B cell (primary cell): ENCODE results near the gene CKMT2. TPM values are rescaled to one million over a fixed set of nuclear protein-coding genes. Genes with fewer than 3 reads are reported as not detected.

Source experiments
- ATAC-seq: fragments of 200-7000 bp; cut with Tn5 transposase; one replicate; pipeline ENCODE4 v1.10.0; 2021; ENCODE audit warnings: low read depth, mild to moderate bottlenecking, moderate number of reproducible peaks, moderate library complexity
- CTCF ChIA-PET: fragments of 350-600 bp; sonication (Branson Sonifier 250); formaldehyde crosslinking; loops from one replicate; lab custom pipeline; 2021; ENCODE audit warnings: antibody characterized with exemption, inconsistent platforms; lab: Charles Lee
- POLR2A ChIA-PET: fragments of 350-600 bp; sonication (Branson Sonifier 250); formaldehyde crosslinking; loops from one replicate; lab custom pipeline; 2021; ENCODE audit warnings: antibody characterized with exemption; lab: Charles Lee
- DNase-seq: peaks from one replicate; pipeline ENCODE4 v3.0.0; 2013
- H2AFZ ChIP-seq: 2 replicates; pipeline ENCODE4 v1.6.1; 2012; ENCODE audit warnings: mild to moderate bottlenecking, low read depth, low read length; ENCODE audit not compliant: insufficient read depth, poor library complexity, severe bottlenecking
- H3K27ac ChIP-seq, 2 donors: 1 replicate in 1 of 2; 2 replicates in 1 of 2; pipeline ENCODE4 v1.5.1; 2012 to 2013; ENCODE audit warnings: low read length in 2 of 2, mild to moderate bottlenecking in 2 of 2, moderate library complexity in 1 of 2
- H3K27me3 ChIP-seq, 4 experiments: fragments of 200-600 bp in 1 of 4; sonication (generic) in 1 of 4; replicated peaks in 1 of 4; 1 replicate in 2 of 4; 2 replicates in 2 of 4; pipeline versions ENCODE4 v1.6.1 to v1.7.0; 2013 to 2016; ENCODE audit warnings: low read length in 3 of 4, mild to moderate bottlenecking in 2 of 4, mixed read lengths in 1 of 4, moderate library complexity in 1 of 4; ENCODE audit not compliant: insufficient read depth in 4 of 4, control insufficient read depth in 3 of 4; ENCODE audit errors: control extremely low read depth in 1 of 4
- H3K36me3 ChIP-seq, 2 experiments: replicated peaks in 1 of 2; 1 replicate in 1 of 2; 2 replicates in 1 of 2; pipeline versions ENCODE4 v1.6.1 to v1.7.1; 2013; ENCODE audit warnings: low read length in 1 of 2; ENCODE audit not compliant: insufficient read depth in 2 of 2, control insufficient read depth in 1 of 2; ENCODE audit errors: control extremely low read depth in 1 of 2, extremely low read depth in 1 of 2
- H3K4me1 ChIP-seq, 2 donors: fragments of 200-600 bp in 1 of 2; sonication (generic) in 1 of 2; 1 replicate in 1 of 2; 2 replicates in 1 of 2; pipeline versions ENCODE4 v1.5.1 to v1.6.1; 2013 to 2017; ENCODE audit warnings: low read length in 2 of 2; ENCODE audit not compliant: control insufficient read depth in 2 of 2, insufficient read depth in 2 of 2
- H3K4me2 ChIP-seq: replicated peaks from 2 replicates; pipeline ENCODE3; 2012; ENCODE audit warnings: mild to moderate bottlenecking, low read depth, low read length; ENCODE audit not compliant: poor library complexity, severe bottlenecking
- H3K4me3 ChIP-seq, 5 experiments: fragments of 200-600 bp in 1 of 5; sonication (generic) in 1 of 5; 1 replicate in 3 of 5; 2 replicates in 2 of 5; pipeline versions ENCODE4 v1.5.1 to v1.7.0; 2011 to 2016; ENCODE audit warnings: low read length in 4 of 5, mild to moderate bottlenecking in 4 of 5, low read depth in 2 of 5, control low read depth in 1 of 5, moderate library complexity in 1 of 5; ENCODE audit not compliant: insufficient read depth in 1 of 5; ENCODE audit errors: control extremely low read depth in 1 of 5, extremely low read depth in 1 of 5
- H3K79me2 ChIP-seq: fragments of 200-600 bp; sonication (generic); one replicate; pipeline ENCODE4 v1.6.0; 2016; ENCODE audit warnings: low read length; ENCODE audit not compliant: control insufficient read depth, insufficient read depth
- H3K9ac ChIP-seq: fragments of 200-600 bp; sonication (generic); 2 replicates; pipeline ENCODE4 v1.6.1; 2017; ENCODE audit warnings: mild to moderate bottlenecking, low read length, moderate library complexity
- H3K9me3 ChIP-seq, 3 donors: one replicate each; pipeline versions ENCODE4 v1.6.1 to v1.7.1; 2013; ENCODE audit warnings: low read length in 2 of 3; ENCODE audit not compliant: control insufficient read depth in 2 of 3, insufficient read depth in 1 of 3; ENCODE audit errors: control extremely low read depth in 1 of 3
- H4K20me1 ChIP-seq: 2 replicates; pipeline ENCODE4 v1.6.0; 2012; ENCODE audit warnings: mild to moderate bottlenecking, low read length; ENCODE audit not compliant: insufficient read depth, control insufficient read depth, poor library complexity, severe bottlenecking
- H3K27ac Mint-ChIP-seq: one replicate; pipeline ENCODE4 v1.8.0; 2021; ENCODE audit warnings: mixed read lengths
- H3K27me3 Mint-ChIP-seq: one replicate; pipeline ENCODE4 v1.8.0; 2021; ENCODE audit warnings: mixed read lengths
- H3K4me1 Mint-ChIP-seq: one replicate; pipeline ENCODE4 v1.8.0; 2021; ENCODE audit warnings: mixed read lengths
- H3K4me3 Mint-ChIP-seq: one replicate; pipeline ENCODE4 v1.8.0; 2021; ENCODE audit warnings: mixed read lengths
- H3K9me3 Mint-ChIP-seq: one replicate; pipeline ENCODE4 v1.8.0; 2022; ENCODE audit warnings: mixed read lengths; ENCODE audit not compliant: insufficient read depth
- EZH2 ChIP-seq: IDR thresholded peaks from 2 replicates; pipeline ENCODE4 v1.6.1; 2012; ENCODE audit warnings: borderline replicate concordance, low read depth, mild to moderate bottlenecking, moderate library complexity, low read length; ENCODE audit not compliant: insufficient read depth, poor library complexity, severe bottlenecking
- WGBS: methylation state at CpG from one replicate; pipeline ENCODE4 v1.1.5; 2013; ENCODE audit warnings: missing lambda C conversion rate; ENCODE audit not compliant: insufficient coverage; 5-methylcytosine and 5-hydroxymethylcytosine counted together
- intact Hi-C: fragments of 100-400 bp; cut with micrococcal nuclease; formaldehyde crosslinking; loops from one replicate; pipeline ENCODE4 v1.10.0; 2022
- polyA plus RNA-seq: library from polyadenylated mRNA; depleted of rRNA; stranded (reverse); fragments of >200 nt; gene quantifications from 2 replicates; pipeline ENCODE4 v1.2.3, GENCODE V29; 2012
- total RNA-seq, 2 donors: library from RNA; stranded (reverse); fragments of 120-200 nt in 1 of 2; gene quantifications; 1 replicate in 1 of 2; 2 replicates in 1 of 2; pipeline versions ENCODE4 v1.2.3 to v1.2.4, GENCODE V29; 2013 to 2022
- TF ChIP-seq, protein P1 (sequence below): fragments of 200-600 bp; IDR thresholded peaks from one replicate; pipeline ENCODE4 v1.8.0; 2022; ENCODE audit warnings: antibody characterized with exemption, mild to moderate bottlenecking

CKMT2 gene
- total and polyA plus RNA-seq, 2 donors (not counting 1 experiment from before 2014, with no cell fraction given), result not detected

DNA sequence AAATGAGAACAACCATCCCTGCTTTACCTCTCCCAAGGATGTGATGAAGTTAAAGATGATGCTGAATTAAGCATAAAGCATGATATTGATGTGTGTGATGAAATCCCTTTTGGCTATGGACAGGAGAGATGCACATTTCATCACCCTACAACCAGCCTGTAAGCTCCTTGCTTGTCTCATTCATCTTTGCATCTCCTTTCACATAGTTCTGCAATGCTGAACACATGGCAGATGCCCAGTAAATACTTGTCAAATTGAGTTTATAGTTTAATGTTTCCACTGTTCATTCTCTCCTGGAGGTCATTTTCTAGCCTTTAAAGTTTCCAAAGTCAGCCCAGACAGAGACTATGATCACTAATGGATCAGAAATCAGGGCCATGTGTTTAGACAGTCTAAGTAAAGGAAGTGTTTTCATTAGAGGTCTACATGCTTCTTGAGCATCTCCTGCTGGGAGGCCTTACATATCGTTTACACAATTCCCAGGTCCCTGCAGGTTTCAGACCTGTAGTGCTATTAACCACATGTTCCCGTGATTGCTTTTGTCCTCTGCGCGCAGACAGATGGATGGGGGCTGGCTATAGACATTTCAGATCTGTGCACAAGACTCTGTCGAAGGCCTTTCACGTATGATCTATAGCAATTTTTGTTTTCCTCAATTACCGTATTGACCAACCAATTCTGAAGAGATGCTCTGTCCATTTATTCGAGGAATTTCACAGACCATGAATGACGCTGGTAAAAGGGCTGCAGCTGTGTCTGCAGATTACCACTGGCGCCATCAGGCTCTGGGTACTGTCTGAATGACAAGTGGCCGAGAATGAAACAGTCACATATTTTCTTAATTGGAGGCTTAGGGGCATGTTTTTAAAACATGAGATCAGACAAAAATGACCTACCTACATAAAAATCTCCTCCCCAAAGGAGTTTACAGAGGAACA is 49.0 kb upstream of the CKMT2 start:
- Histone ChIP-seq H3K9ac (no peak overlapping the region), H3K4me3 (no peak overlapping the region), H3K27ac (no peak overlapping the region), H3K4me1 (peaks cover 11 to 18% of the 10 kb centered on the region in 2 donors), H3K9me3 (no peaks in the 10 kb centered on the region), H3K79me2 (no peaks in the 10 kb centered on the region), H3K36me3 (no peaks in the 10 kb centered on the region), H3K4me2 (no peak overlapping the region), H3K27me3 (no peaks in the 10 kb centered on the region), H2AFZ (no peak overlapping the region), H4K20me1 (no peaks in the 10 kb centered on the region)
- DNase-seq, result no peak
- H3K27me3 Mint-ChIP-seq, result peaks cover 2% of the 10 kb centered on the region
- POLR2A ChIA-PET, result no interaction called here
- H3K27ac Mint-ChIP-seq, result no peak overlapping the region
- WGBS, result 100% methylated on average over 9 of the region's 11 CpGs
- CTCF ChIA-PET, result interaction anchor here (1.5 kb wide), 1 partner anchor 9 kb away, joined by 4 read pairs; no protein-coding TSS in a partner anchor
- peaks cover 16% of the 10 kb centered on the region for H3K4me1 Mint-ChIP-seq
- H3K4me3 Mint-ChIP-seq, result no peak overlapping the region
- no peaks in the 10 kb centered on the region for H3K9me3 Mint-ChIP-seq
- intact Hi-C loops, result no loop called here
- no peak for TF ChIP-seq EZH2
- TF ChIP-seq, protein P1, sequence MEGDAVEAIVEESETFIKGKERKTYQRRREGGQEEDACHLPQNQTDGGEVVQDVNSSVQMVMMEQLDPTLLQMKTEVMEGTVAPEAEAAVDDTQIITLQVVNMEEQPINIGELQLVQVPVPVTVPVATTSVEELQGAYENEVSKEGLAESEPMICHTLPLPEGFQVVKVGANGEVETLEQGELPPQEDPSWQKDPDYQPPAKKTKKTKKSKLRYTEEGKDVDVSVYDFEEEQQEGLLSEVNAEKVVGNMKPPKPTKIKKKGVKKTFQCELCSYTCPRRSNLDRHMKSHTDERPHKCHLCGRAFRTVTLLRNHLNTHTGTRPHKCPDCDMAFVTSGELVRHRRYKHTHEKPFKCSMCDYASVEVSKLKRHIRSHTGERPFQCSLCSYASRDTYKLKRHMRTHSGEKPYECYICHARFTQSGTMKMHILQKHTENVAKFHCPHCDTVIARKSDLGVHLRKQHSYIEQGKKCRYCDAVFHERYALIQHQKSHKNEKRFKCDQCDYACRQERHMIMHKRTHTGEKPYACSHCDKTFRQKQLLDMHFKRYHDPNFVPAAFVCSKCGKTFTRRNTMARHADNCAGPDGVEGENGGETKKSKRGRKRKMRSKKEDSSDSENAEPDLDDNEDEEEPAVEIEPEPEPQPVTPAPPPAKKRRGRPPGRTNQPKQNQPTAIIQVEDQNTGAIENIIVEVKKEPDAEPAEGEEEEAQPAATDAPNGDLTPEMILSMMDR, result no peak
- no peak for ATAC-seq

DNA sequence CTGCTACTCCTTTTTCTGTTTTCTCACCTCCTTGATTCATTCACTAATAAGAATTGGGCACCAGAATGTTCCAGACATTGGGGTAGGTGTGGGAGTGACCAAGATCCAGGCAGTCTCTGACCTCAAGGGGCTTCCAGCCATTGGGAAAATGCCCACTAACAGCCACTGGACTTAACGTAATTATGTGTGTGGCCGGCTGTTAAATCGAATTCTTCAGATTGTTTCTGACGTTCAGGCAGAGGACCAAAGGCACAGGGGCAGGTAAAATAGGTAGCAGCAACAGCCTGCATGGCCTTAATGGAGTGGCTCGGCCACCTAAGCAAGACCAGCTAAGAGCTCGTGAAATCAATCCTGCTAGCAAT is 48.4 kb upstream of the CKMT2 start:
- Histone ChIP-seq H3K27me3 (no peaks in the 10 kb centered on the region), H3K9ac (no peak overlapping the region), H3K4me1 (peaks cover 11 to 18% of the 10 kb centered on the region in 2 donors), H3K36me3 (no peaks in the 10 kb centered on the region), H3K9me3 (no peaks in the 10 kb centered on the region), H4K20me1 (no peaks in the 10 kb centered on the region), H3K4me2 (no peak overlapping the region), H3K4me3 (no peak overlapping the region), H2AFZ (no peak overlapping the region), H3K79me2 (no peaks in the 10 kb centered on the region), H3K27ac (no peak overlapping the region)
- TF ChIP-seq, protein P1, result no peak
- TF ChIP-seq EZH2, result no peak
- intact Hi-C loops, result no loop called here
- DNase-seq (no peak), ATAC-seq (no peak)
- Mint-ChIP-seq H3K27ac (no peak overlapping the region), H3K4me1 (peaks cover 16% of the 10 kb centered on the region), H3K9me3 (no peaks in the 10 kb centered on the region), H3K4me3 (no peak overlapping the region), H3K27me3 (peaks cover 2% of the 10 kb centered on the region)
- ChIA-PET POLR2A (no interaction called here), CTCF (no interaction called here)
- WGBS, result 99% methylated on average over 6 of the region's 6 CpGs
